T-helper 9 cell (primary cell): Measurements from ENCODE around the gene TYROBP.
"Not testable (repeated sequence)": the region's sequence is repeated elsewhere in the genome, so short reads cannot be mapped to it uniquely, and the experiment has no call there.

Experiments used
- DNase-seq: peaks from one replicate; pipeline ENCODE4 v3.0.0-alpha.2; 2020

The TYROBP gene

DNA sequence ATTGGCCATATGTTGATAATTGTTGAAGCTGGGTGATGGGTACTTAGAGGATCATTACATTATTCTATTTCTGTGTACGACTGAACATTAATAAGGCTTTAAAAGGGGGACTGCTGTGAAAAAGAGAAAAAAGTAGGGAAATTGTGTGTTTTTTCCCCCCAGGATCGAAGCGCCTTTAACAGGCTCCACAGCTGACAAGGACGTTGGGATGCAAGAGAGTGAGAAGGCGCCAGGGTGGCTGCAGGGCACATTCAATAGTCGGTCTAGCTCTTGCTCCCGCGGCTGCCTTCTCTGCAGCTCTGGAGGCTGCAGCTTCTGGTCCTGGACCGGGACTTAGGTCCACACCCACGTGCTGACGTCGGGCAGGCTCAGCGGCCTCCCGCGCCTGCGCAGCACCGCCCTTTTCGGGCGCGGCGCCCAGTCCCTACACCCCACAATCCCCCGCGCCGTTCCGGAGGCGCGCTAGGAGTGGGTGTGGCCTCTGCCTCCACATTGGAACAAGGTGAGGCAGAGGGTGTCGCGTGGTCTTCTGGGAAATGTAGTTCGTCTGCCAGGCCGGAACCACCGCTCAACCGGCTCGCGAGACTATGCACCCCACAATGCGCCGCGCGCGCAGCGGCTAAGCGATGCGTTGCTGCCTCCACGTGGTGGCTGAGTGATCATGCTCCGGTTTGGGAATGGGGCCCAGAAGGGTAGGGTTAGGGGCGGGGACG is 23.2 kb upstream of the TYROBP start:
- DNase-seq = peak; percentile 96

- no peak for DNase-seq
Measured at GRCh38 chr19:35929876-35930275, 21.8 kb upstream of the TYROBP start.

GRCh38 chr19:35928507-35928906 is 20.4 kb upstream of the TYROBP start:
- DNase-seq = no peak

DNA sequence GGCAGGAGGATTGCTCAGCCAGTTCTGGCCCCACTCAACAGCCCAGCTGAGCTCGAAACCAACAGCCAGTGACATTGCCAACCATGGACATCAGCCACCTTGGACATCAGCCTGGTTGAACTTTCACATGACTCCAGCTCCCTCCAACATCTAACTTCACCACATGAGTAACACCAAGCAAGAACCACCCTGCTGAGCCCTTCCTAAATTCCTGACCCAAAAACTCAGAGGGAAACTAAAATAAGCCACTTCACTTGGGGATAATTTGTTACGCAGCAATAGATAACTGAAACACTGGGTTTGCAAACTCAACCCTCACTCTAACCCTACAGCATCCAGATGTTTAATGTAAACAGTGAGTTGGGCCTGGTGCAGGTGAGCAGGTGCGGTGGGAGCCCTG is 17.4 kb upstream of the TYROBP start:
- no peak for DNase-seq

DNA sequence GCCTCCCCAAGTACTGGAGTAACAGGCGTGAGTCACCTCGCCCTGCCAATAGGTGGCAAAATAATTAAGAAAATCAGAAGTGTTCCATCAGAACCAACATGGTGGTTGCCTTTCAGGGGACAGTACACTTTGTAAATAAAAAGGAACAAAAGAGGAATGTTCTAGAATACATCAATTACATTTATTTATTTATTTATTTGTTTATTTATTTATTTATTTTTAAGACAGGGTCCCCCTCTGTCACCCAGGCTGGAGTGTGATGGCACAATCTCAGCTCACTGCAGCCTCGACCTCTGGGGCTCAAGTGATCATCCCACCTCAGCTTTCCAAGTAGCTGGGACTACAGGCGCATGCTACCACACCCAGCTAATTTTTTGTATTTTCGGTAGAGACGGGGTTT is 12.9 kb upstream of the TYROBP start:
- no peak for DNase-seq

GRCh38 chr19:35919306-35919705 is 11.2 kb upstream of the TYROBP start:
- DNase-seq = no peak

- DNase-seq = no peak
Measured at GRCh38 chr19:35915443-35915842, 7.3 kb upstream of the TYROBP start.

GRCh38 chr19:35913589-35913988 is 5.5 kb upstream of the TYROBP start:
- no peak for DNase-seq

DNA sequence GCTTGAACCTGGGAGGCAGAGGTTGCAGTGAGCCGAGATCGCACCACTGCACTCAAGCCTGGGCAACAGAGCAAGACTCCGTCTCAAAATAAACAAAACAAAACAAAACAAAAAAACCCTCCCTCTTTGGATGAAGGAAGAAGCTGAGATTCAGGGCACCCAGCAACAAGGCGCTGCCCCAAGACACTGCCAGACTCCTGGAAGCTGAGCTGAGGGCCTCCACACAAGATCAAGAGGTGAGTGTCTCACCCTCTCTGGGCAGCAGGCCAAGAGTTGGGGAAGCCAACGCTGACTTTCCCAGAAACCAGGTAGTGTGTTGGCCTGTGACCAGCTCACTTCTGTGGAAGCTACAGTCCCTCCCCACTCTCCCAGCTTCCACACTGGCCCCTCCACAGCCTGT is 3.7 kb upstream of the TYROBP start:
- DNase-seq = no peak

DNA sequence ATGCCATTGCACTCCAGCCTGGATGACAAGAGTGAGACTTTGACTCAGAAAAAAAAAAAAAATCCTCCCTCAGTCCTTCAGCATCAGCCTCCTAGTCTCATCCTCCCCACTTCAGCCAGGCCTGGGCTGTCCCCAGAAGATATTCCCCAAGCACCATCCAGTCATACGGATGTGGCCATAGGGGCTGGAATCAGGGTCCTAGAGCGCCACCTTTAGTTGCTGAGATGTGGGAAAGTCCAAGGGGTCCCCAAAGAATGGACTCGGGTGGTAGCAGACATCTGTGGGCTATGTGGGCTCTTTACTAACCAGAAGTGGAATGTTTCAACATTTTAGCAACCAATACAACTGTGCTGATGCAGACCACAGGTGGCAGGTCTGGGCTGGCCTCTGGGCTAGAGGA is 3.1 kb upstream of the TYROBP start:
- DNase-seq = no peak

GRCh38 chr19:35910355-35910754 is 2.3 kb upstream of the TYROBP start:
- not testable (repeated sequence) for DNase-seq

DNA sequence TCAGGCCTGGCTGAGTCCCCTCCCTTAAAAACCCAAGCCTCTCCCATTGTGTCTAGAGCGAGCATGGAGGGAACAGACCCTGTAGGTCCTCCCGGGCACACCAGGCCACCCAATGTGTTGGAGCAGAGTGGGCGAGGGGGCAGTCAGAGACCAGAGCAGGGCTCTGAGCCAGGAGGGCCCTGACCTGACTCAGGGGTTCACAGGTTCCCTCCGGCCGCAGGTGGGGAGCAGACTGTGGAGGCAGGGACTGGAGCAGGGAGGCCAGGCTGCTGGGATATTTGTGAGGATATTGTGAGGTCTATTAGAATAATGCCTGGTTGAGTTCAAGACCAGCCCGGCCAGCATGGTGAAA is 1.6 kb upstream of the TYROBP start:
- no peak for DNase-seq

GRCh38 chr19:35908973-35909683 is 1.0 kb upstream of the TYROBP start:
- DNase-seq = no peak

DNA sequence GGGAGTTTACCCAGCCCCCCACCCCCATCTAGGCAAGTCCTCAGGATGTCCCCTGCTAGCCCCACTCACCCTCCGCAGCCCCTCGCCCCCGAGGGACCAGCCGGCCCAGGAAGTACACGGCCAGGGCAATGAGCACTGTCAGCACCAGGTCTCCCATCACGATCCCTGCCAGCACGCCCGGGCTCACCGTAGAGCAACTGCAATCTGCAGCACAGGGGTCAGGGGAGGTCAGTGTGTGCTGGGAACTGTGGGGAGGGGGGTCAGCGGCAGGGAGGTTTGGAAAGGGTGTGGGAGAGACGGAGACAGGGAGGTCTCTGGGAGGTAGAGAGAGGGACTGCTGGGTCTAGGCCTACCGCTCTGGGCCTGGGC is 734 bp downstream of the TYROBP start:
- no peak for DNase-seq

DNA sequence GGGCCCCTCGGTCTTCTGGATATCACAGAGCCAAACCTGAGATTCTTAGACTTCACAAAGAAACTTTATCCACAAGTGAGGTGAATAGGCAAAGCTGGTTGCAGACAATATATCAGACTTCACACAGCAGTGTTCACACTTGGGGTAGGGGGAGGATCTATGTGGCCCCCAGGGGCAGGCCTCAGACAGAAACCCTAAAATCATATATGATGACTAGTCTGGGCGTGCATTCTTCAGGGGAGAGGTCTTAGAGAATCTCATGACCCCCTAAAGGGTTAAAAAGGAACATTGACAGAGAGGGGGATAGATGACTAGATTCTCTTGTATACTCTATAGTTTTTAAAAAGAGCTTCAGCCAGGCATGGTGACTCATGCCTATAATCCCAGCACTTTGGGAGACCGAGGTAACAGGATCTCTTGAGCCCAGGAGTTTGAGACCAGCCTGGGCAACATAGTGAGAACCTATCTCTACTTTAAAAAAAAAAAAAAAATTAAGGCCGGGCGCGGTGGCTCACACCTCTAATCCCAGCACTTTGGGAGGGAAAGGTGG is 2.8 kb downstream of the TYROBP start:
- no peak for DNase-seq

GRCh38 chr19:35904311-35905068 is 3.6 kb downstream of the TYROBP start:
- no peak for DNase-seq

- peak; percentile 79 for DNase-seq
Measured at GRCh38 chr19:35903550-35904179, 4.4 kb downstream of the TYROBP start.

DNA sequence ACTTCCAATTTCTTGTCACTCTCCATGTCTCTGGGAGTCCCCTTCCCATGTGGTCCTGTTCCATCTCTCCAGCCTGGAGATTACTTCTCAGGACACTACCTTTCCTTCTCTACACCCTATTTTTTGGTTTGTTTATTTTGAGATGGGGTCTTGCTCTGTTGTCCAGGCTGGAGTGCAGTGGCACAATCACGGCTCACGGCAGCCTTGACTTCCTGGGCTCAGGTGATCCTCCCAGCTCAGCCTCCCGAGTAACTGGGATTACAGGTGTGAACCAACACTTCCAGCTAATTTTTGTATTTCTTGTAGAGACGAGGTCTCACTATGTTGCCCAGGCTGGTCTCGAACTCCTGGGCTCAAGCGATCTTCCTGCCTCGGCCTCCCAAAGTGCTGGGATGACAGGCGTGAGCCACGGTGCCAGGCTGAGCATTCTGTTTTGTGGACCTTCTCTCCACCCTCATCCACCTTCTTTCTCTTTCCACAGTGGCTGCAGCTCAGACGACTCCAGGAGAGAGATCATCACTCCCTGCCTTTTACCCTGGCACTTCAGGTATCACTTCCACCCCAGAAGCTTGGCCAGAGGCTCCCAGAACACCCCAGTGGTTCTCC is 5.1 kb downstream of the TYROBP start:
- no peak for DNase-seq

- DNase-seq = peak; percentile 46
Measured at GRCh38 chr19:35901854-35902661, 6.0 kb downstream of the TYROBP start, which contains the start of gene HCST. Gene HCST, plus strand, starts transcription at chr19:35902529. Its CDS starts 65 bp downstream, at chr19:35902594.

- DNase-seq = no peak
Measured at GRCh38 chr19:35901055-35901644, 6.9 kb downstream of the TYROBP start.

DNA sequence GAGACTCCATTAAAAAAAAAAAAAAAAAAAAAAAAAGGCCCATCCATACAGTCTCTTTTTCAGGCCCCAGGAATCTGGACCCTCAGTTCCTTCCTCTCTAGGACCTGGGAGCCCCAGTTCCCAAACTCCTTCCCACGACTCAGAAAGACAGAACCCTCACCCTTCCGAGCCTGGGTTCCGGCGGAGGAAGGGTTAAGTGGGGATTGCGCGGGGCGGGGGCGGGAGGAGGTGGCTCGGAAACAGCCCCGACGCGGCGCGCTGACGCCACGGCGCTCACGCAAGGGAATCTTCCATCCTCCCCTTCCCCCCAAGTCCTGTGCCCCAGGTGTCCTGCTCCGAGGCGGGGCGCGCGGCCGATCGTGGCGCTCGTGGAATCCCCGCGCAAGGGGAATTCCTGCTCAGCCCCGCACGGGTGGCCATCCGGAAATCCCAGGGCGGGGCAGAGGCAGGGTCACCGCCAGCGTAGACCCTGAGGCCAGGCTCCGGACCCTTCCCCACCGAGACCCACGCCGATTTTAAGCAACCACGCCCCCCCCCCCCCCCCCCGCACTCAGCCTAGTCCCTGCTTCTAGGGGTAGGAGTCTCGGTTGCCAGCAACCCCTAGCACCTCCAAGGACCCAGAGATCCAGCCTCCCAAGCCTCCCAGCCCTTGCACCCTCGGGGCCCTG is 8.4 kb downstream of the TYROBP start:
- DNase-seq = peak; percentile 83
